HG02973 (cell line): ENCODE data around the gene CNNM4.

Experiments used
- ATAC-seq: cut with Tn5 transposase; IDR thresholded peaks from one replicate; pipeline ENCODE4 v1.9.1; 2021; ENCODE audit warnings: moderate library complexity; ENCODE audit not compliant: unreplicated experiment

The CNNM4 gene

GRCh38 chr2:96809951-96810782 is 49.5 kb downstream of the CNNM4 start:
- no peak for ATAC-seq

GRCh38 chr2:96810783-96811192 is 50.1 kb downstream of the CNNM4 start:
- no peak for ATAC-seq

- ATAC-seq, result no peak
Measured at GRCh38 chr2:96811917-96812316, 51.2 kb downstream of the CNNM4 start.

GRCh38 chr2:96813656-96814055 is 53.0 kb downstream of the CNNM4 start:
- no peak for ATAC-seq

GRCh38 chr2:96815326-96816126 is 54.8 kb downstream of the CNNM4 start:
- peak; percentile 10 for ATAC-seq

- peak; percentile 80 for ATAC-seq
Measured at GRCh38 chr2:96816127-96816835, 55.6 kb downstream of the CNNM4 start, which contains the start of gene CNNM3. Gene CNNM3, plus strand, starts transcription at chr2:96816268. Its CDS starts 10 bp downstream, at chr2:96816278.

- no peak for ATAC-seq
Measured at GRCh38 chr2:96816836-96817702, 56.4 kb downstream of the CNNM4 start.

- no peak for ATAC-seq
Measured at GRCh38 chr2:96817882-96818281, 57.2 kb downstream of the CNNM4 start.

GRCh38 chr2:96819128-96819875 is 58.6 kb downstream of the CNNM4 start:
- no peak for ATAC-seq

GRCh38 chr2:96819876-96820511 is 59.3 kb downstream of the CNNM4 start:
- no peak for ATAC-seq

- no peak for ATAC-seq
Measured at GRCh38 chr2:96821113-96821675, 60.5 kb downstream of the CNNM4 start.

- ATAC-seq, result no peak
Measured at GRCh38 chr2:96822786-96823185, 62.1 kb downstream of the CNNM4 start.

GRCh38 chr2:96823198-96823597 is 62.5 kb downstream of the CNNM4 start:
- ATAC-seq, result no peak

- ATAC-seq, result no peak
Measured at GRCh38 chr2:96824079-96824870, 63.6 kb downstream of the CNNM4 start.

- no peak for ATAC-seq
Measured at GRCh38 chr2:96825057-96825456, 64.4 kb downstream of the CNNM4 start.

GRCh38 chr2:96826546-96827278 is 66.0 kb downstream of the CNNM4 start:
- ATAC-seq, result no peak

- no peak for ATAC-seq
Measured at GRCh38 chr2:96828436-96828835, 67.7 kb downstream of the CNNM4 start.
